GM12864 (cell line): ENCODE data around the gene C16orf96.
A peak's percentile ranks its signal among the peaks of the same experiment; 100 is the strongest.

ENCODE experiments used
- DNase-seq: peaks from one replicate; pipeline ENCODE4 v3.0.0-alpha.2; 2011; ENCODE audit warnings: low read depth
- H3K4me3 ChIP-seq: 2 replicates; pipeline ENCODE4 v1.5.1; 2011; ENCODE audit warnings: mild to moderate bottlenecking, low read depth, low read length, control low read depth
- CTCF ChIP-seq: IDR thresholded peaks from 2 replicates; pipeline ENCODE4 v1.5.1; 2011; ENCODE audit warnings: low read depth, mild to moderate bottlenecking, moderate library complexity, low read length, control low read depth, inconsistent platforms; ENCODE audit errors: missing control alignments

C16orf96 gene

GRCh38 chr16:4612474-4612931 lies 56.4 kb downstream of the C16orf96 start:
- TF ChIP-seq CTCF: no peak
- no peak for DNase-seq
- H3K4me3 ChIP-seq: no peak overlapping the region

- no peak for TF ChIP-seq CTCF
- DNase-seq: no peak
- peak overlapping the region; percentile 88 for H3K4me3 ChIP-seq
These were observed 57.0 kb downstream of the C16orf96 start for GRCh38 chr16:4612977-4613635.

- peak overlapping the region; percentile 88 for H3K4me3 ChIP-seq
- no peak for TF ChIP-seq CTCF
- no peak for DNase-seq
These were observed 57.8 kb downstream of the C16orf96 start for GRCh38 chr16:4613636-4614570.

GRCh38 chr16:4614571-4615383 lies 58.6 kb downstream of the C16orf96 start, which contains the start of gene UBALD1:
UBALD1 (minus strand) TSS chr16:4614888; CDS start chr16:4614797, 91 bp downstream.
- peak; percentile 69 for DNase-seq
- no peak for TF ChIP-seq CTCF
- peak within 1 kb of the TSS; percentile 88 for H3K4me3 ChIP-seq

- peak overlapping the region; percentile 88 for H3K4me3 ChIP-seq
- no peak for TF ChIP-seq CTCF
- no peak for DNase-seq
These were observed 59.4 kb downstream of the C16orf96 start for GRCh38 chr16:4615384-4616046.

GRCh38 chr16:4616047-4616811 lies 60.1 kb downstream of the C16orf96 start:
- DNase-seq: peak; percentile 100
- peak overlapping the region; percentile 88 for H3K4me3 ChIP-seq
- peak; percentile 46 for TF ChIP-seq CTCF
